Measurements from ENCODE around the gene ALDH18A1. TPM values are rescaled to one million over a fixed set of nuclear protein-coding genes. Genes with fewer than 3 reads are reported as not detected.
"Not testable (repeated sequence)": the region's sequence is repeated elsewhere in the genome, so short reads cannot be mapped to it uniquely, and the experiment has no call there.

The ALDH18A1 gene
- total RNA-seq, 1 experiment from 2014 or later: 87.6 TPM

DNA sequence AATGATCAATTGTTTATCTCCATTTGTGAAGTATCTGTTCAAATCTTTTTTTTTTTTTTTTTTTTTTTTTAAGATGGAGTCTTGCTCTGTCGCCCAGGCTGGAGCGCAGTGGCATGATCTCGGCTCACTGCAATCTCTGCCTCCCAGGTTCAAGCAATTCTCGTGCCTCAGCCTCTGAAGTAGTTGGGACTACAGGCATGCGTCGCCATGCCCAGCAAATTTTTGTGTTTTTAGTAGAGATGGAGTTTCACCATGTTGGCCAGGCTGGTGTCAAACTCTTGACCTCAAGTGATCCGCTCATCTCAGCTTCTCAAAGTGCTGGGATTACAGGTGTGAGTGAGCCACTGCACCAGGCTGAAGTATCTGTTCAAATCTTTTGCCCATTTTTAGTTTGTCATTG is 16.1 kb upstream of the ALDH18A1 start:
- H2AFZ ChIP-seq (ENCODE audit: low read depth, low read length, poor library complexity, severe bottlenecking); DNase-seq (ENCODE audit: low read depth, low spot score); H4K20me1 ChIP-seq (ENCODE audit: insufficient read depth); BruUV-seq (replicated peaks); H3K27me3 ChIP-seq (ENCODE audit: insufficient read depth, low read length); RAD21 ChIA-PET (ENCODE audit: low non-redundant PET in 1 of 2, low total read pairs in 2 of 2, uncharacterized antibody in 2 of 2, unreplicated experiment in 2 of 2); H3K79me2 ChIP-seq (ENCODE audit: insufficient read depth, low read length); H3K4me3 ChIP-seq (replicated peaks in 1 of 2; ENCODE audit: low read depth in 1 of 2, low read length in 2 of 2); H3K9me3 ChIP-seq (ENCODE audit: control insufficient read depth in 1 of 2, insufficient read depth in 1 of 2, low read depth in 1 of 2, low read length in 2 of 2); H3K9ac ChIP-seq (ENCODE audit: low read length); H3K9me2 ChIP-seq (ENCODE audit: insufficient read depth); POLR2A ChIA-PET; ATAC-seq; H3K27ac ChIP-seq (ENCODE audit: low read depth, low read length); H3K4me2 ChIP-seq (ENCODE audit: low read length); intact Hi-C loops (cut with micrococcal nuclease): not testable (repeated sequence)
- CTCF ChIA-PET: interaction anchor here (1.3 kb wide), 1 partner anchor 21 kb away, joined by 6 read pairs; the partner anchor contains the start of gene TCTN3
- peaks cover 20 to 22% of the 10 kb centered on the region in 2 experiments for H3K4me1 ChIP-seq (ENCODE audit: control insufficient read depth in 1 of 2, insufficient read depth in 2 of 2, low read length in 2 of 2)
- peaks cover 2 to 17% of the 10 kb centered on the region in 2 experiments; a peak in 2 of 4 replicates for H3K36me3 ChIP-seq (ENCODE audit: control insufficient read depth in 1 of 2, insufficient read depth in 2 of 2, low read length in 2 of 2)

DNA sequence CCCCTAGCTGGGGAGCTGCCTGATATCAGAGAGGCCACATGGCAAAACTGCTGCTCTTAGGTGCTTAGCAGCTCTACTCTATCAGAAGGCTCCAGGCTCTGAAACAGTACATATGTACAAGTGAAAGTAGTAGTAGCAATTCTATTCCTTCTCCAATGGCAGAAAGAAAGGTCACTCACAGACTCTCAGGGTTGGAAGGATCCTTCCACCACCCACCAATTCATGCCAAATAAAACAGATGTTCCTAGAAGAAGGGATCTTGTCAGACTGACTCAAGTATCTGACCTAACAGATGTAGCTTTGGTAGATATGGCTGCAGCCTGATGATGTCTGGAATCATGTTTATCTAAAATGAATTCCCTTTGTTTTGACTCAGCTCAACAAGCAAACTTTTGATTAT is 8.0 kb upstream of the ALDH18A1 start:
- intact Hi-C loops (cut with micrococcal nuclease): no loop called here
- Histone ChIP-seq H4K20me1 (ENCODE audit: insufficient read depth) (no peaks in the 10 kb centered on the region), H2AFZ (ENCODE audit: low read depth, low read length, poor library complexity, severe bottlenecking) (no peak overlapping the region), H3K27me3 (ENCODE audit: insufficient read depth, low read length) (no peaks in the 10 kb centered on the region), H3K36me3 (ENCODE audit: control insufficient read depth in 1 of 2, insufficient read depth in 2 of 2, low read length in 2 of 2) (peaks cover 3% of the 10 kb centered on the region in 2 experiments; a peak in 2 of 4 replicates), H3K9ac (ENCODE audit: low read length) (no peak overlapping the region), H3K4me2 (ENCODE audit: low read length) (no peak overlapping the region), H3K9me2 (ENCODE audit: insufficient read depth) (no peaks in the 10 kb centered on the region), H3K27ac (ENCODE audit: low read depth, low read length) (no peak overlapping the region), H3K9me3 (ENCODE audit: control insufficient read depth in 1 of 2, insufficient read depth in 1 of 2, low read depth in 1 of 2, low read length in 2 of 2) (no peaks in the 10 kb centered on the region), H3K4me3 (replicated peaks in 1 of 2; ENCODE audit: low read depth in 1 of 2, low read length in 2 of 2) (no peak overlapping the region), H3K79me2 (ENCODE audit: insufficient read depth, low read length) (no peaks in the 10 kb centered on the region), H3K4me1 (ENCODE audit: control insufficient read depth in 1 of 2, insufficient read depth in 2 of 2, low read length in 2 of 2) (no peaks in the 10 kb centered on the region)
- ChIA-PET RAD21 (ENCODE audit: low non-redundant PET in 1 of 2, low total read pairs in 2 of 2, uncharacterized antibody in 2 of 2, unreplicated experiment in 2 of 2) (no interaction called here), POLR2A (no interaction called here), CTCF (interaction anchor here (1.4 kb wide), 1 partner anchor 29 kb away, joined by 3 read pairs; the partner anchor contains the start of gene TCTN3)
- no peak for ATAC-seq
- TF ChIP-seq CEBPB (IDR thresholded peaks at IDR 0.05; ENCODE audit: low read depth) (no peak), ZNF274 (IDR thresholded peaks at IDR 0.05; ENCODE audit: low read depth, low read length) (no peak), FOSL1 (IDR thresholded peaks at IDR 0.05; ENCODE audit: low read depth) (no peak), SIN3A (IDR thresholded peaks at IDR 0.05; ENCODE audit: low read depth) (no peak), SP1 (IDR thresholded peaks at IDR 0.05; ENCODE audit: low read depth) (no peak), EZH2phosphoT487 (IDR thresholded peaks at IDR 0.05; ENCODE audit: borderline replicate concordance) (no peak), TCF7L2 (IDR thresholded peaks at IDR 0.05; ENCODE audit: borderline replicate concordance, extremely low read depth, insufficient read depth, insufficient read length) (no peak), YY1 (IDR thresholded peaks at IDR 0.05; ENCODE audit: extremely low read depth, insufficient replicate concordance, low read depth, low read length) (no peak), POLR2AphosphoS5 (IDR thresholded peaks at IDR 0.05; ENCODE audit: low read depth, low read length) (no peak), ELF1 (IDR thresholded peaks at IDR 0.05; ENCODE audit: borderline replicate concordance, low read depth) (no peak)
- BruUV-seq (replicated peaks): no TSS peak
- no peak for DNase-seq (ENCODE audit: low read depth, low spot score)
